K562 (cell line): Measurements from ENCODE around the gene OR2H2. TPM values are rescaled to one million over a fixed set of nuclear protein-coding genes. Genes with fewer than 3 reads are reported as not detected.

Experiments used
- CBX3 ChIP-seq, 2 experiments: IDR thresholded peaks; 1 replicate in 1 of 2; 2 replicates in 1 of 2; pipeline ENCODE4 v1.6.1; 2012; ENCODE audit warnings: inconsistent platforms in 2 of 2, low read length in 2 of 2, borderline replicate concordance in 1 of 2, control low read depth in 1 of 2
- E2F8 ChIP-seq: fragments of 450-650 bp; IDR thresholded peaks from 2 replicates; pipeline ENCODE4 v1.7.1; 2018; ENCODE audit warnings: mild to moderate bottlenecking, low read depth; ENCODE audit not compliant: partially characterized antibody
- FOS ChIP-seq: IDR thresholded peaks from 3 replicates; pipeline ENCODE4 v1.6.1; 2011; ENCODE audit not compliant: insufficient read length; ENCODE audit errors: extremely low read depth
- PPARD ChIP-seq: fragments of 250-450 bp; sonication (Bioruptor Pico); IDR thresholded peaks from 2 replicates; pipeline ENCODE4 v1.8.0; 2022; ENCODE audit warnings: inconsistent platforms, mild to moderate bottlenecking, moderate library complexity
- RBM25 ChIP-seq: fragments of 200-400 bp; formaldehyde crosslinking; IDR thresholded peaks from 2 replicates; pipeline ENCODE4 v1.6.1; 2018; ENCODE audit warnings: low read length, low read depth, moderate library complexity; ENCODE audit not compliant: severe bottlenecking
- ZBTB5 ChIP-seq: fragments of 450-650 bp; IDR thresholded peaks from 2 replicates; pipeline ENCODE4 v1.6.1; 2017; ENCODE audit warnings: antibody characterized with exemption
- ZNF146 ChIP-seq: IDR thresholded peaks from one replicate; pipeline ENCODE4 v1.6.1; 2018; ENCODE audit warnings: missing compliant biosample characterization; ENCODE audit not compliant: unreplicated experiment
- polyA plus RNA-seq, 8 experiments: library from polyadenylated mRNA; depleted of rRNA in 4 of 8; stranded (reverse) in 5 of 8; unstranded in 3 of 8; fragments of >200 nt; fragmentation: Nextera tagmentation in 2 of 8; fragmentation: Illumina TruSeq in 1 of 8; extraction: Ambion mirVana in 2 of 8; extraction: Trizol in 1 of 8; gene quantifications; 2 replicates each; pipeline versions ENCODE4 v1.2.1 to v1.2.3, GENCODE V29; 2011 to 2014; ENCODE audit warnings: inconsistent platforms in 1 of 8, missing spikeins in 1 of 8
- total RNA-seq, 7 experiments: library from RNA; depleted of rRNA in 6 of 7; stranded (reverse); fragments of >200 nt in 6 of 7; fragmentation: Illumina TruSeq in 2 of 7; extraction: Trizol in 2 of 7; gene quantifications; 2 replicates each; pipeline versions ENCODE4 v1.2.1 to v1.2.3, GENCODE V29; 2011 to 2021; ENCODE audit warnings: low replicate concordance in 1 of 7

OR2H2 gene
- total and polyA plus RNA-seq, 9 of the 15 experiments (the other 6 are each of a cell fraction or from before 2014, with no cell fraction given) = not detected

GRCh38 chr6:29552512-29553051 is 32.3 kb upstream of the OR2H2 start (continued):
- no peak for TF ChIP-seq E2F8
- TF ChIP-seq ZBTB5 = no peak
- TF ChIP-seq RBM25 = peak; percentile 18
- TF ChIP-seq CBX3 (IDR thresholded peaks at IDR 0.05; ENCODE audit: borderline replicate concordance in 1 of 2, low read length in 2 of 2) = no peak
- no peak for TF ChIP-seq PPARD (CRISPR knock-in tag)
- peak; percentile 52 for TF ChIP-seq FOS
- TF ChIP-seq ZNF146 (CRISPR knock-in tag) = no peak
- TF ChIP-seq, all 486 proteins: peak for 9
